Hepatocyte (in vitro differentiated cells): ENCODE data around the gene ARL15.

Source experiments
- EZH2 ChIP-seq: fragments of 200-600 bp; sonication (generic); IDR thresholded peaks from 2 replicates; pipeline ENCODE4 v1.6.1; 2016; ENCODE audit warnings: antibody characterized with exemption, mild to moderate bottlenecking, borderline replicate concordance
- EZH2phosphoT487 ChIP-seq: fragments of 200-600 bp; sonication (generic); IDR thresholded peaks from one replicate; pipeline ENCODE4 v1.6.1; 2018; ENCODE audit warnings: antibody characterized with exemption, mild to moderate bottlenecking, low read depth, moderate library complexity; ENCODE audit not compliant: unreplicated experiment, severe bottlenecking
- TF ChIP-seq, protein P1 (sequence below): fragments of 200-600 bp; sonication (generic); IDR thresholded peaks from 2 replicates; pipeline ENCODE4 v1.5.1; 2016; ENCODE audit warnings: antibody characterized with exemption, mild to moderate bottlenecking; ENCODE audit not compliant: poor library complexity

DNA sequence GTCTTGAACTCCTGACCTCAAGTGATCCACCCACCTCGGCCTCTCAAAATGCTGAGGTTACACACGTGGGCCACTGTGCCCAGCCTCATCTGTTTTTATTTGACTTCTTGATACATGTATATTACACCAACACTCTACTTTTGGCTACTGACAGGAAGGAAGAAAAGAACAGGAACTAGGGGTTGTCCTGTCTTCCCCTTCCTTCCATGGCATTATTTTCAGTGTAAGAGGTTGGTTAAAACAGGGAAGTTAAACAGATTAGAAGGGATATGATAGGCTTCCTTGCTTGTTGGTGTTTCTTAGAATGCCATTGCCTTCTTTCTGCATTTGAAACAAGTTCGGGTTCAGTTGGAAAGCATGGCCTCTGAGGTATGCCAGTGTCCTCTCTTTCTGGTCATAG lies 437.1 kb downstream of the ARL15 start:
- TF ChIP-seq, protein P1, sequence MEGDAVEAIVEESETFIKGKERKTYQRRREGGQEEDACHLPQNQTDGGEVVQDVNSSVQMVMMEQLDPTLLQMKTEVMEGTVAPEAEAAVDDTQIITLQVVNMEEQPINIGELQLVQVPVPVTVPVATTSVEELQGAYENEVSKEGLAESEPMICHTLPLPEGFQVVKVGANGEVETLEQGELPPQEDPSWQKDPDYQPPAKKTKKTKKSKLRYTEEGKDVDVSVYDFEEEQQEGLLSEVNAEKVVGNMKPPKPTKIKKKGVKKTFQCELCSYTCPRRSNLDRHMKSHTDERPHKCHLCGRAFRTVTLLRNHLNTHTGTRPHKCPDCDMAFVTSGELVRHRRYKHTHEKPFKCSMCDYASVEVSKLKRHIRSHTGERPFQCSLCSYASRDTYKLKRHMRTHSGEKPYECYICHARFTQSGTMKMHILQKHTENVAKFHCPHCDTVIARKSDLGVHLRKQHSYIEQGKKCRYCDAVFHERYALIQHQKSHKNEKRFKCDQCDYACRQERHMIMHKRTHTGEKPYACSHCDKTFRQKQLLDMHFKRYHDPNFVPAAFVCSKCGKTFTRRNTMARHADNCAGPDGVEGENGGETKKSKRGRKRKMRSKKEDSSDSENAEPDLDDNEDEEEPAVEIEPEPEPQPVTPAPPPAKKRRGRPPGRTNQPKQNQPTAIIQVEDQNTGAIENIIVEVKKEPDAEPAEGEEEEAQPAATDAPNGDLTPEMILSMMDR: no peak
- TF ChIP-seq EZH2phosphoT487 (no peak), EZH2 (no peak)
